Activated naive CD4-positive, alpha-beta T cell treated with anti-CD3 and anti-CD28 coated beads, Interleukin-2, amount 50 U/mL, for 72 hours (primary cell): Measurements from ENCODE around the gene PCSK5. TPM values are rescaled to one million over a fixed set of nuclear protein-coding genes. Genes with fewer than 3 reads are reported as not detected.
"Not testable (repeated sequence)": the region's sequence is repeated elsewhere in the genome, so short reads cannot be mapped to it uniquely, and the experiment has no call there.

Source experiments
- ATAC-seq, 2 donors: fragments of 150-1000 bp; cut with Tn5 transposase; 2 replicates each; pipeline ENCODE4 v1.10.0; 2021; ENCODE audit warnings: mild to moderate bottlenecking in 2 of 2, moderate library complexity in 2 of 2
- DNase-seq, 2 donors: peaks; one replicate each; pipeline ENCODE4 v3.0.0; 2021 to 2022; ENCODE audit warnings: low spot score in 2 of 2
- H3K27ac Mint-ChIP-seq, 2 donors: one replicate each; pipeline ENCODE4 v1.8.0; 2022; ENCODE audit warnings: mild to moderate bottlenecking in 2 of 2, mixed read lengths in 2 of 2
- H3K36me3 Mint-ChIP-seq, 2 donors: one replicate each; pipeline ENCODE4 v1.8.0; 2022; ENCODE audit warnings: mixed read lengths in 2 of 2
- H3K9me3 Mint-ChIP-seq, 2 donors: one replicate each; pipeline ENCODE4 v1.8.0; 2022; ENCODE audit warnings: mixed read lengths in 2 of 2
- total RNA-seq, 2 donors: library from RNA; stranded (reverse); gene quantifications; one replicate each; pipeline ENCODE4 v1.2.3, GENCODE V29; 2022

PCSK5 gene
- total RNA-seq, 2 donors from 2014 or later: 1.6 to 6.3 TPM

DNA sequence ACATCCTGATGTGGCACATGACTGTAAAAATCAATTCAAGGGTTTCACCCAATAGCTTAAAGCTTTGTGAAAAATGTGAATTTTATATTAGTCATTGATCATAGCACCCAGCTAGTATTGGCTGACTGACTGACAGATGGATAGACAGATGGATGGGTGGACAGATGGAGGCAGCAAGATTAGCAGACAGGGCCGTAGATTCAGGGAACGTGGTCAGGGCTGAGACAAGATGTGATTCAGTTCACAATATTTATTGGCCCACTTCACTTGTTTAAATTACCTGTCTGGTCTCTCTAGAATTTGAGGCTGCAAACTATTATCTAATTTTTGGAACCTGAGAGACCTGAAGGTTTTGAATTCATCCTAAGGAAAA, 12.0 kb upstream of the PCSK5 start:
- H3K9me3 Mint-ChIP-seq: no peaks in the 10 kb centered on the region
- H3K36me3 Mint-ChIP-seq: no peaks in the 10 kb centered on the region
- H3K27ac Mint-ChIP-seq: no peak overlapping the region
- DNase-seq: no peak
- ATAC-seq: no peak

DNA sequence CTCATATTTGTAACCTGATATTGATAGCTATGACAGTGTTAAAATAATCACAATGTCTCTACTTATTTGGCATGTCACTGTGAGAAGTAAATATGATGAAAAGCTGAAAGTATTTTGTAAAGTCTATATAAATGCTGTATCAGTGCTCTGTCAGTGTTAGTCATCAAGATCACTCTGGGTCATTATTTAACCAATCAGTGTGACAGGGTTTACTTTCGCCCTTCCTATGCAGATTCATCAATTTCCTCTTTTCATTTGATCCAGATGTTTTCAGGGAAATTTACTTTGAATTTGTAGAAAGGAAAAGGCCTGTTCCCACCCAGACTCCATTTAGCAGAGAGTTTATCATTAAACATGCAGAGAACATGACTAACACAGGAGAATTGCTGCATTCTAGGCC, 9.9 kb upstream of the PCSK5 start:
- Mint-ChIP-seq H3K9me3 (no peaks in the 10 kb centered on the region), H3K27ac (no peak overlapping the region), H3K36me3 (no peaks in the 10 kb centered on the region)
- ATAC-seq: no peak
- DNase-seq: no peak

DNA sequence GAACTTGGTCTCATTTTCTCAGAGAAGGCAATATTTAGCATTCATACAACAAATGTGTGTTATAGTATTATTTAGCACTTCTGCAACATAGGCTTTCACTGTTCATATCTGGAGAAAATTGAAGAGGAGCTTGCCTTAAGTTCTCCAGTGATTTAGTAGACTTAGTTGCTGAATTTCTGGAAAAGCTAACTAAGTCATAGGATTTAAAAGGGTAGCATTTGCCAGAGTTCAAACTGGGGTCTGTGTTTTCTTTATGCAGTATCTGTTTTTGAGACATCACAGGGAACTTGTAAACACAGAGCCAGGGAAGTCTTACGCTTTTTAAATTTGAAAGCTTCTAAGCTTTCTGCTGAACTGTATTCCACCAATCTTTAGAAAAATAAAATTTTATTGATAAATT, 8.7 kb upstream of the PCSK5 start:
- Mint-ChIP-seq H3K9me3 (no peaks in the 10 kb centered on the region), H3K27ac (no peak overlapping the region), H3K36me3 (no peaks in the 10 kb centered on the region)
- ATAC-seq: no peak
- DNase-seq: no peak

DNA sequence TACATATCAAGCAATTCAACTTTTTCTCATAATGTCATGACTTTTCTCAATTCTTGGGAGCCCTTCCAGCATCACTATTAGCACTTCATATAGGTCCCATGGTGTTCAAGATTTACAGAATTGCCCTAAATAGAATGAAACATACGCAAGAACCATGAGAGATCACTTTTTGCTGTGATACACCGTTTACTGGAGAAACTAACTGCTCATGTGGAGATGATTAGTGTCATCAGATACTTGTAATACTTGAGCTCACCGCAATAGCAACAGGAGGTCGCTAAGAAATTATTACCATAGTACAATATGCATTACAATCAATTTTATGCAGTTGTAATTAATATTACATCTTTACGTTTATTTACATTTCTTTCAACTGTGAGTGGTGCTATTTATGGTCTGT, 4.8 kb upstream of the PCSK5 start:
- H3K27ac Mint-ChIP-seq: no peak overlapping the region
- DNase-seq (no peak), ATAC-seq (no peak)
- peaks cover 0 to 5% of the 10 kb centered on the region in 2 donors for H3K36me3 Mint-ChIP-seq
- H3K9me3 Mint-ChIP-seq: no peaks in the 10 kb centered on the region

DNA sequence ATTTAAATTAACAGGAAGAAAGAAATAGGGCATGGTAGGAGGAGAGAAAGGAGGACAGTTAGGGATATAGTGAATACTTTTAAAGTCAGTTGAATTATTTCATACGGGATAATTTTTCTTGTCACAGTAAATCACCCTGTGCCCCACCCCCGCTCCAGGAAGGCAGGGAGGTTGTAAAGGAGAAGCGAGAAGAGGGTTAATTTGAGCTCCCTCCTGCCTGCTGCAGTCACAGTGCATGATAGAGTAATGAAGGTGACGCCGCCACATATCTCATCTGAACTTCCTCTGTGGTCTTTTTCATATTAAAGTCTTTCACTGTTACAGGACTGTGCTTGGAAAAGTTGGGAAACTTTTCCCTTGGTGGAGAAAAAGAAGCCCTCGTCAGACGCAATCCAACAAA, 896 bp upstream of the PCSK5 start:
- peaks cover 0 to 5% of the 10 kb centered on the region in 2 donors for H3K36me3 Mint-ChIP-seq
- no peak for DNase-seq
- H3K27ac Mint-ChIP-seq: peak overlapping the region in 1 of 2 donors; percentile 41
- no peaks in the 10 kb centered on the region for H3K9me3 Mint-ChIP-seq
- no peak for ATAC-seq

DNA sequence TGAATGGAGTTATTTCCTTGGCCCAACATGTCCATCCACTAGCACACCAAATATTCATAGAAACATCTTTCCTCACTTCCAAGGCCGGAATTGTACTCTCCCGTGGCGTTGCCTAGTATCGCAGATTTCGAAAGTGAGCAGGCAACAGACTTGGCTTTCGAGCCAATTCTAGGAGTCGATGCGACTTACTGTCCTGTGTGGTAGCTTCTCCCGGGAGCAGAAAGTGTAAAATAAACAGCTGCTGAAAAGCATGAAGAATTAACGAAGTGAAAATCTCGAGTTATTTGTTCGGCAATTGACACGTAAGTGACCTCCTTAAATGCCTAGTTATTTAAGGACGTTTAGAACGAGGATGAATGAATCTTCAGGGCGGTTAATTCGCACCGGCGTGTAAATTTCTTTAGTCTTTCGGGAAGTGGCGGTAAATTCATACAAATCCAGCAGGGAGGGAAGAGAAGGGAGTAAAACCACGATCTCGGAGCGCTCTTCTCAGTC, 449 bp upstream of the PCSK5 start:
- H3K36me3 Mint-ChIP-seq: peaks cover 0 to 5% of the 10 kb centered on the region in 2 donors
- no peaks in the 10 kb centered on the region for H3K9me3 Mint-ChIP-seq
- DNase-seq (peak in 1 of 2 donors; percentile 26), ATAC-seq (peak in 1 of 2 donors; percentile 3)
- peak overlapping the region; percentile 41 to 70 for H3K27ac Mint-ChIP-seq

DNA sequence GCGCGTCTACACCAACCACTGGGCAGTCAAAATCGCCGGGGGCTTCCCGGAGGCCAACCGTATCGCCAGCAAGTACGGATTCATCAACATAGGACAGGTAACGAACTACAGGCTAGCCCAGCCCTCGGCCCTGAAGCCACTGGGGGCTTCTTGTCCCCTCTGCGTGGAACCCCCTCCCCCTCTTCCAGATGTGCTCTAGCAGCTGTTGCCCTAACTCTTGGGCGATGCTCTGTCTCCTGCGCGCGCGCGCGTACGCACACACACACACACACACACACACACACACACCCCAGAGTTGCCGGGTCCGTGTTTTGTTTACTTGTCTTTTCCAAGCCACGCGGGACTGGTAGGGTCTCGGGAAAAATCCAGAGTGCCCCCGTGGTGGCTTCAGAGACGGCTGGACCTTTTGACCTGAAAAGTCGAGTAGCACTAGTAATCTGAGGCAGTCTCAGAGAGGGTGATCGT, 836 bp downstream of the PCSK5 start:
- H3K9me3 Mint-ChIP-seq: no peaks in the 10 kb centered on the region
- ATAC-seq: peak; percentile 33 to 43
- DNase-seq: peak in 1 of 2 donors; percentile 60
- peak overlapping the region; percentile 13 to 76 for H3K27ac Mint-ChIP-seq
- H3K36me3 Mint-ChIP-seq: peaks cover 0 to 5% of the 10 kb centered on the region in 2 donors

DNA sequence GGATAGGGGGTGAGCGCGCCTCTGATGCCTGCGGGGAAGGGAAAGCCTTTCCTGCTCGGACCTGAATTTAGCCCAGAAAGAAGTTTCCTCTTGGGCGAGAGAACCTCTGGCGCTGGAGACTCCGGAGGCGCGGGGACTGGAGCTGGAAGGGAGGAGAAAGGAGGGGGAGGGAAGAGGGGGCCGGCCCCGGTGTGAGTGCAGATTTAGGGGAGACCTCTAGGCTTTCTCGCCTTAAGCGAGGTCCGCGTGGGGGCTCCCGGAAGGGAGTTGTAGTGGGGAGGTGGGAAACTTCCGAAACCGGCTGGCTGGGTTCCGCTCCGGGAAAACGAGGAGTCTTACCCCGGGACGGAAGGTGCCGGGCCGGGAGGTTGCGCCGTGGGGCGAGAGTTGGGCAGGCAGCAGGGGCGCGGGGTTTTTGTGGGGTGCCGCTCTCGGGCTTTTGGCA, 1.3 kb downstream of the PCSK5 start:
- Mint-ChIP-seq H3K27ac (peak overlapping the region; percentile 13 to 76), H3K9me3 (no peaks in the 10 kb centered on the region), H3K36me3 (peaks cover 0 to 5% of the 10 kb centered on the region in 2 donors)
- no peak for ATAC-seq
- DNase-seq: peak in 1 of 2 donors; percentile 31

DNA sequence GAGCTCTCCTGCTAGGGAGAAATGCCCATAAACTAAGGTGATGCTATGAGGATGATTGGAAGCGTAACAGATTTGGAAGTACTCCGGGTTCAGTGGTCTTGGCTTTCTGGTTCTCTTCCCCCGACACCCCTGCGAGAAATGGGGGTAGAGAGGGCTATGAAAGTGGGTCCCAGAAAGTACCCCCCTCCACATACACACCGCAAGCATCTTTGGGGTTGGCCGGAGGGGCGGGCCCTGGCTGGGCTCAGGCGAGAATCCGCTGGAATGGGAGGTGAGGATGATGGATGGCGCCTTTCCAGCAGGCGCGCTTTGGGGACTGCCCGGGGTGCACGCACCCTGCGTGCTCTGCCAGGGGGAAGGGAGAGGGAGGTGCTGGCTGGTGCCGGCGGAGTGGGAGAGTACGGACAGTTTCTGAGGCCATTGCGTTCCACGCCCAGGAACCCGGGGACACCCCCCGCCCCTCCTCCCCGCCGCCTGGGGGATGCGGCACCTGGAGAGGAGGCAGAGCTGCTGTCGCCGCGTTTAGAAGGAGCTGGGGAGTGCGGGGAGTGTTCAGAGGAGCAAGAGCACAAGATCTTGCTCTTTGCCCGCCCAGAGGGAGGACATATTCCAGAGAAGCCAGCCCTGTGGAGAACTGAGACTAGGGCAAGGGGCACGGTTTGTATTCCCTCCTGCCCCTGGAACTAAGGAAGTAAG, 1.9 kb downstream of the PCSK5 start:
- no peaks in the 10 kb centered on the region for H3K9me3 Mint-ChIP-seq
- peak; percentile 9 to 58 for ATAC-seq
- H3K36me3 Mint-ChIP-seq: peaks cover 0 to 5% of the 10 kb centered on the region in 2 donors
- peak overlapping the region in 1 of 2 donors; percentile 76 for H3K27ac Mint-ChIP-seq
- DNase-seq: peak; percentile 28 to 58

DNA sequence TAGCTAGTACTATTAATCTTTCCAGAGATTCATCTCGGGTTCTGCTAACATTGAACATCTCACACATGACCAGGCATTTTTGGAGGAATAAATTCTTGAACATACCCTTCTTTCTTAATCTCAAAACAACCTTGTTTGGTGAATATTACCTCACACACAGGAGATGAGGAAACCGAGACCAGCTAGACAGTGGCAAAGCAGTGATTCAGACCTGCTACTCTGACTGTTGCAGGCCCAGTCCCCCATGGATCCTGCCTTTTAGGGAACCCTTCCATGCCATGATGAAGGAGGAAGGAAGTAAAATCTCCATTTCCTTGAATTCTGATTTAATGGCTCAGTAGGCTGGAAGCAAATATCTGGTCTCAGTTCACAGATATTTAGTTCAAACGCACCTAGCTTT, 2.6 kb downstream of the PCSK5 start:
- Mint-ChIP-seq H3K9me3 (no peaks in the 10 kb centered on the region), H3K36me3 (peaks cover 0 to 5% of the 10 kb centered on the region in 2 donors), H3K27ac (no peak overlapping the region)
- DNase-seq (no peak), ATAC-seq (no peak)

DNA sequence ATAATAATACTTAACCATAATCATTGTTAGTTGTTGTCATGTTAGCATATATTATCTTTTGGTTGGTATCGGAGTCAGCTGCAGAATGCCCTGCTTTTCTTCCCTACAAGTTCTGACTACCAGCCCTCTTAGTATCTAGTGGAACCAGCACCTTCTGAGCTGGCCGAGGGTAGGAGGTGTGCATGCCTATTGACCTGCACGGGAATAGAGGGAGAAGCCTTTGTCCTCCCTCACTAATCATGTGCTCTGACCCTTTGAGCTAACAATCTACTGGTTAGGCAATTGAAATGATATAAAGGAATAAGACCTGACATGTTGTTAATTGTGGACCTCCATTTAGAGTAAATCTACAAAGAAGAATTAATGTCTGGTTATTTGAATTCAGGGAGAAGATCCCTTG, 4.1 kb downstream of the PCSK5 start:
- Mint-ChIP-seq H3K9me3 (no peaks in the 10 kb centered on the region), H3K27ac (no peak overlapping the region), H3K36me3 (peaks cover 0 to 5% of the 10 kb centered on the region in 2 donors)
- no peak for ATAC-seq
- DNase-seq: no peak

DNA sequence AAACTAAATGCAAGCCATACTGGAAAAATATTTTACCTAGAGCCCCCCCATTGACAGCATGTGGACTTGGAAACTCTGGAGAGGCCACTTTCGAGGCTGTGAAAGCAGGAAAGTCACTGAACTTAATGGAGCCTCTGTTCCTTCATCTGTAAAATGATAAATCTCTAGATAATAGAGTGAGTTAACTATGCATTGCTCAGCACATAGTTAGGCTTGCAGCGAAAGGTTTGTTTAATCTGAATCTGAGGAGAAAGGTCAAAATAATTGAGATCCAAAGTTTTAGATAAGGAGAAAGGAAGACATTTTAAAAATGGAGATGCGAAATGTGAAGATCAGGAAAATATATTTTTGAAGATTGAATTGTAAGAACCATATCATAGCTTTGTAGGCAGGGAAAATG, 4.6 kb downstream of the PCSK5 start:
- H3K27ac Mint-ChIP-seq: no peak overlapping the region
- H3K9me3 Mint-ChIP-seq: no peaks in the 10 kb centered on the region
- H3K36me3 Mint-ChIP-seq: peaks cover 0 to 3% of the 10 kb centered on the region in 2 donors
- no peak for ATAC-seq
- DNase-seq: no peak

DNA sequence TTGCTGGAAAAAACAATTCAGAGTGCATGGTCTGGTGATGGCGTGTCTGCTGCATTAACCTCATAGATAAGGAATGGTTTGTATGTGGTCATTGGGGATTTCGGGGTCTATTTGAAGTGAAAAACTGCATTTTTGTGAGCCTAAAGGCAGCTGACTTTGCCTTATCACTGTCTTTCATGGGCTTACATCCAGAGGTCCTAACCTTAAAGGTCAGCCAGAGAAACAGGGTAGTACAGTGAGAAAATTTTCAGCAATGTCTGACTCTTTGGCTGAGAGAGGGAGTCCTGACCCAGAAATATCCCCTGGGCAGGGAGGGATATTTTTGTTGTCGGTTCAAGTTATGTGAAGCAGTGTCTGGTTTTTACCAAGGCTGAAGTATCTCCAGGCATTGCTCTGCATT, 5.7 kb downstream of the PCSK5 start:
- Mint-ChIP-seq H3K36me3 (peaks cover 5 to 7% of the 10 kb centered on the region in 2 donors), H3K27ac (no peak overlapping the region), H3K9me3 (peaks cover 0 to 4% of the 10 kb centered on the region in 2 donors)
- DNase-seq (no peak), ATAC-seq (no peak)

DNA sequence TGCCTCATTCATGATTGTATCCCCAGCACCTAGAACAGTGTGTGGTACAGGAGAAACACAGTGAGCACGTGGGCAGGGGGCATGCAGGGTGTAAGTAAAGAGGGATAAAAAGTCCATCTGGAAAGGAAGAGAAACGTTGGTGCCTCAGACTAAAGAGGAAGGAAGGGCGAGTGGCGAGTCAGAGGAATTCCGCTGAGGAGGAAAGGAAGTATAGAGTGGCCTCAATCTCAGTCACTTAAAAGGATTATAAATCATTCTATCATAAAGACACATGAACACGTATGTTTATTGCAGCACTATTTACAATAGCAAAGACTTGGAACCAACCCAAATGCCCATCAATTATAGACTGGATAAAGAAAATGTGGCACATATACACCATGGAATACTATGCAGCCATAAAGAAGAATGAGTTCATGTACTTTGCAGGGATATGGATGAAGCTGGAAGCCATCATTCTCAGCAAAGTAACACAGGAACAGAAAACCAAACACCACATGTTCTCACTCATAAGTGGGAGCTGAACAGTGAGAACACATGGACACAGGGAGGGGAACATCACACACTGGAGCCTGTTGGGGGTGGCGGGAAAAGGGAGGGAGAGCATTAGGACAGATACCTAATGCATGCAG, 10.5 kb downstream of the PCSK5 start:
- H3K36me3 Mint-ChIP-seq, H3K9me3 Mint-ChIP-seq, ATAC-seq, DNase-seq, H3K27ac Mint-ChIP-seq: not testable (repeated sequence)

DNA sequence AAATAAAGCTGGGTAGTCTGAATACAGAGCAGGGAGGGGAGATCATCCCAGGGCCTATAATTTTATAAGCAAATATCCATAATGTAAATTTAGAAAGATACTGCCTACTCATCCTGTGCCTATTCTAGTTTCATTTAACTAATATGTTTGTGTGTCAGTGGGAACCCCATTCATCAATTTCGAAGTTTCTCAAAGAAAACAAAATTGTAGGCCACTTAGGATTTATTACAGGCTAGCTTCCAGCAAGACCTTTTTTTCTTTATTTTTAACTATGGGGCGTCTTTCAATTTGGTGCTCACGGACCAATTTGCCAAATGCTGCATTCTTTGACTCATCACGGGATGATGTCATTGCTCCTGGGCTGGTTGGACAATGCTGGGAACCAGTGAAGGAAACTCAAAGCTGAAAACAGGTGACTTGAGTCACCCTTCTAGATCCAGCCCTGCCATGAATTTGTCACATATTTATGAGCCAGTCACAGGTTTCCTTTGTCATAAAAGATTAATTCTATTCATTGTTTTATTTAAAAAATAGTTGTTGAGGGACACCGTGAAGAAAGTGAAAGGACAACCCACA, 13.4 kb downstream of the PCSK5 start:
- Mint-ChIP-seq H3K9me3 (peaks cover 0 to 15% of the 10 kb centered on the region in 2 donors), H3K27ac (peak overlapping the region in 1 of 2 donors; percentile 12), H3K36me3 (peaks cover 5 to 10% of the 10 kb centered on the region in 2 donors)
- DNase-seq: peak in 1 of 2 donors; percentile 12
- ATAC-seq: peak; percentile 63 to 93

DNA sequence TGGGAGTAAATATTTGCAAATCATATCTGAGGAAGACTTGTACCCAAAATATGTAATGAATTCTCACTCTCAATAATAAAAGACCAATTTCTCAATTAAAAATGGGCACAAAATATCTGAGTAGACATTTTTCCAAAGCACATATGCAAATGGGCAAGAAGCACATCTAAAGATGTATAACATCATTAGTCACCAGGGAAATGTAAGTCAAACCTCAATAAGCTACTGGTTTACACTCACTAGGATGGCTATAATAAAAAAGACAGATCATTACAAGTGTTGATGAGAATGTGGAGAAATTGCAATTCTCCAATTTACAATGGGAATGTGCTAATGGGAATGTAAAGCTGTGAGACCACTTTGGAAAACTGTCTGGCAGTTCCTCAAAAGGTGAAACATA, 13.9 kb downstream of the PCSK5 start:
- ATAC-seq: peak in 1 of 2 donors; percentile 58
- Mint-ChIP-seq H3K36me3 (peaks cover 5 to 10% of the 10 kb centered on the region in 2 donors), H3K27ac (peak overlapping the region in 1 of 2 donors; percentile 12), H3K9me3 (peaks cover 0 to 15% of the 10 kb centered on the region in 2 donors)
- no peak for DNase-seq

DNA sequence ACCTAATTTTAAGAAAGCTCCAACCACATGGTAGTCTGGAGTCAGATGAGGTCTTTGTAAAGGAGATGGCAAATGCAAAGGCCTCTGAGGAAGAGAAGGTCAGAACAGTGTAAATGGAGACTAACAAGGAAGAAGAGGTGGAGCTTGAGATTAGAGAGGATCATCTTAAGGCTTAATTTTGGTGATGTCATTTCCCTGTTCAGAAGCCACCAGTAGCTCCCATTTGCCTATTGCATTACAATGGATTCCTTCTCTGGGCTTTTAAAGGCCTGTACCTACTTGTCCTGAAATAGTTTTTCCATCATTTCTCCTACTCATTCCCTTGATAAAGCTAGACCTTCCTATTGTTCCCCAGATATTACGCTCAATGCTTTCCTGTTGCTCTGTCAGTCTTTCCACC, 16.1 kb downstream of the PCSK5 start:
- DNase-seq (no peak), ATAC-seq (no peak)
- Mint-ChIP-seq H3K36me3 (peaks cover 0 to under 1% of the 10 kb centered on the region in 2 donors), H3K27ac (no peak overlapping the region), H3K9me3 (peaks cover 0 to 11% of the 10 kb centered on the region in 2 donors)
